NCI-H510A (cell line): ENCODE data around the gene LRRC1.
A peak's percentile ranks its signal among the peaks of the same experiment; 100 is the strongest.

ENCODE experiments used
- DNase-seq: peaks from one replicate; lab custom pipeline; 2025; lab: John Stamatoyannopoulos, UW

The LRRC1 gene

GRCh38 chr6:53887316-53887715, 92.5 kb downstream of the LRRC1 start:
- DNase-seq = no peak

- DNase-seq = no peak
Measured at GRCh38 chr6:53888931-53889330, 94.1 kb downstream of the LRRC1 start.

- DNase-seq = no peak
Measured at GRCh38 chr6:53889365-53889764, 94.6 kb downstream of the LRRC1 start.

- DNase-seq = no peak
Measured at GRCh38 chr6:53892707-53893106, 97.9 kb downstream of the LRRC1 start.

GRCh38 chr6:53894091-53894490, 99.3 kb downstream of the LRRC1 start:
- DNase-seq = peak; percentile 98

- DNase-seq = no peak
Measured at GRCh38 chr6:53896196-53896595, 101.4 kb downstream of the LRRC1 start.

- DNase-seq = no peak
Measured at GRCh38 chr6:53898026-53898795, 103.4 kb downstream of the LRRC1 start.

- DNase-seq = no peak
Measured at GRCh38 chr6:53899512-53899911, 104.7 kb downstream of the LRRC1 start.

GRCh38 chr6:53903357-53903756, 108.6 kb downstream of the LRRC1 start:
- no peak for DNase-seq

- DNase-seq = no peak
Measured at GRCh38 chr6:53906103-53906502, 111.3 kb downstream of the LRRC1 start.

GRCh38 chr6:53906842-53907241, 112.0 kb downstream of the LRRC1 start:
- DNase-seq = no peak

GRCh38 chr6:53910834-53911233, 116.0 kb downstream of the LRRC1 start:
- DNase-seq = no peak

GRCh38 chr6:53912661-53913060, 117.9 kb downstream of the LRRC1 start:
- DNase-seq = no peak

- DNase-seq = no peak
Measured at GRCh38 chr6:53913286-53913685, 118.5 kb downstream of the LRRC1 start.

GRCh38 chr6:53915026-53915691, 120.4 kb downstream of the LRRC1 start:
- DNase-seq = no peak

- DNase-seq = no peak
Measured at GRCh38 chr6:53916804-53917463, 122.1 kb downstream of the LRRC1 start.

- DNase-seq = no peak
Measured at GRCh38 chr6:53917464-53917842, 122.6 kb downstream of the LRRC1 start.

GRCh38 chr6:53918854-53919510, 124.2 kb downstream of the LRRC1 start:
- no peak for DNase-seq

GRCh38 chr6:53919881-53920360, 125.1 kb downstream of the LRRC1 start:
- DNase-seq = no peak

- DNase-seq = no peak
Measured at GRCh38 chr6:53920881-53921280, 126.1 kb downstream of the LRRC1 start.

- DNase-seq = no peak
Measured at GRCh38 chr6:53921639-53922038, 126.8 kb downstream of the LRRC1 start.

- no peak for DNase-seq
Measured at GRCh38 chr6:53922539-53922981, 127.8 kb downstream of the LRRC1 start.
